Right ventricle myocardium superior (tissue), 1 donor: ENCODE measurements around the gene RAMP3. TPM values are rescaled to one million over a fixed set of nuclear protein-coding genes. Genes with fewer than 3 reads are reported as not detected.

Experiments used
- ATAC-seq: fragments of 200-7000 bp; cut with Tn5 transposase; one replicate; pipeline ENCODE4 v1.9.1; 2020; ENCODE audit warnings: mild to moderate bottlenecking; ENCODE audit not compliant: poor library complexity
- DNase-seq: peaks from one replicate; pipeline ENCODE4 v3.0.0-alpha.2; 2020
- intact Hi-C: fragments of 100-400 bp; cut with DNase I; formaldehyde crosslinking; loops from one replicate; pipeline ENCODE4 v1.11.2; 2022
- total RNA-seq: library from RNA; stranded (reverse); fragmentation: NEBNext Ultra II Directional; extraction: Animal tissue kit (Norgen Biotek cat#: 25700); gene quantifications from one replicate; pipeline ENCODE4 v1.2.1, GENCODE V29; 2021
- donor health status: DM: no; HTN: yes; CAD: no; lungs with severe emphysema.

RAMP3 gene
- total RNA-seq, 1 donor from 2014 or later: 31.2 TPM

GRCh38 chr7:45185028-45185863, 27.7 kb downstream of the RAMP3 start:
- intact Hi-C loops: no loop called here
- ATAC-seq (no peak), DNase-seq (no peak)

GRCh38 chr7:45185864-45186250, 28.3 kb downstream of the RAMP3 start:
- intact Hi-C loops: no loop called here
- ATAC-seq: no peak

GRCh38 chr7:45186261-45186813, 28.7 kb downstream of the RAMP3 start:
- DNase-seq (no peak), ATAC-seq (no peak)
- intact Hi-C loops: no loop called here

More at GRCh38 chr7:45185864-45186250, 28.3 kb downstream of the RAMP3 start:
- DNase-seq: no peak

GRCh38 chr7:45187089-45187945, 29.7 kb downstream of the RAMP3 start:
- intact Hi-C loops: no loop called here
- no peak for DNase-seq
- no peak for ATAC-seq

- ATAC-seq (no peak), DNase-seq (no peak)
- intact Hi-C loops: no loop called here
These were observed 30.4 kb downstream of the RAMP3 start for GRCh38 chr7:45187946-45188411.

GRCh38 chr7:45188736-45189135, 31.1 kb downstream of the RAMP3 start:
- DNase-seq (no peak), ATAC-seq (no peak)
- intact Hi-C loops: no loop called here

- ATAC-seq (no peak), DNase-seq (no peak)
- intact Hi-C loops: no loop called here
These were observed 31.8 kb downstream of the RAMP3 start for GRCh38 chr7:45189151-45189970.

- DNase-seq: no peak
- intact Hi-C loops: no loop called here
These were observed 33.0 kb downstream of the RAMP3 start for GRCh38 chr7:45190406-45191165.

GRCh38 chr7:45191396-45191795, 33.8 kb downstream of the RAMP3 start:
- DNase-seq (no peak), ATAC-seq (no peak)

More at GRCh38 chr7:45190406-45191165, 33.0 kb downstream of the RAMP3 start:
- no peak for ATAC-seq

GRCh38 chr7:45192621-45193041, 35.0 kb downstream of the RAMP3 start:
- intact Hi-C loops: no loop called here
- peak; percentile 43 for ATAC-seq

More at GRCh38 chr7:45191396-45191795, 33.8 kb downstream of the RAMP3 start:
- intact Hi-C loops: no loop called here

GRCh38 chr7:45193828-45194227, 36.2 kb downstream of the RAMP3 start:
- intact Hi-C loops: no loop called here
- DNase-seq (no peak), ATAC-seq (no peak)

More at GRCh38 chr7:45192621-45193041, 35.0 kb downstream of the RAMP3 start:
- DNase-seq: no peak

GRCh38 chr7:45196374-45196773, 38.8 kb downstream of the RAMP3 start:
- intact Hi-C loops: no loop called here
- DNase-seq: no peak

GRCh38 chr7:45197461-45197860, 39.9 kb downstream of the RAMP3 start:
- DNase-seq (no peak), ATAC-seq (no peak)
- intact Hi-C loops: no loop called here

More at GRCh38 chr7:45196374-45196773, 38.8 kb downstream of the RAMP3 start:
- ATAC-seq: no peak

GRCh38 chr7:45198986-45199385, 41.4 kb downstream of the RAMP3 start:
- ATAC-seq (no peak), DNase-seq (no peak)
- intact Hi-C loops: no loop called here

GRCh38 chr7:45199506-45199905, 41.9 kb downstream of the RAMP3 start:
- no peak for ATAC-seq

GRCh38 chr7:45202625-45203024, 45.0 kb downstream of the RAMP3 start:
- DNase-seq (no peak), ATAC-seq (no peak)
- intact Hi-C loops: no loop called here

More at GRCh38 chr7:45199506-45199905, 41.9 kb downstream of the RAMP3 start:
- DNase-seq: no peak
- intact Hi-C loops: no loop called here

GRCh38 chr7:45203036-45203435, 45.4 kb downstream of the RAMP3 start:
- ATAC-seq: no peak
- no peak for DNase-seq
- intact Hi-C loops: no loop called here

- ATAC-seq (peak; percentile 32), DNase-seq (no peak)
- intact Hi-C loops: no loop called here
These were observed 45.9 kb downstream of the RAMP3 start for GRCh38 chr7:45203459-45203858.
